SK-N-SH (cell line): ENCODE data around the gene FNDC3B. TPM values are rescaled to one million over a fixed set of nuclear protein-coding genes. Genes with fewer than 3 reads are reported as not detected.

ENCODE experiments used
- CTCF ChIA-PET: fragments of 300-600, 350-600 bp; formaldehyde crosslinking; extraction: SDS; loops from one replicate; lab custom pipeline; 2021; lab: Yijun Ruan, JAX
- POLR2A ChIA-PET: fragments of 350-600 bp; sonication (Branson Sonifier 250); formaldehyde crosslinking; extraction: SDS; loops from one replicate; lab custom pipeline; 2020; ENCODE audit warnings: antibody characterized with exemption, inconsistent platforms; lab: Yijun Ruan, JAX
- DNase-seq: peaks from one replicate; pipeline ENCODE4 v3.0.0; 2012
- H2AFZ ChIP-seq: fragments of 200-600 bp; sonication (generic); 2 replicates; pipeline ENCODE4 v1.8.1; 2016; ENCODE audit warnings: antibody characterized with exemption, mild to moderate bottlenecking, low read depth
- H3F3A ChIP-seq: fragments of 200-600 bp; sonication (generic); replicated peaks from 2 replicates; pipeline ENCODE3; 2016; ENCODE audit warnings: antibody characterized with exemption, mild to moderate bottlenecking; ENCODE audit not compliant: insufficient read depth
- H3K27ac ChIP-seq, 2 experiments: fragments of 200-500 bp in 1 of 2; fragments of 200-600 bp in 1 of 2; sonication (Bioruptor generic) in 1 of 2; sonication (generic), shearing (Covaris generic) in 1 of 2; 2 replicates each; pipeline versions ENCODE4 v1.5.1 to v1.6.1; 2014 to 2016; ENCODE audit warnings: low read depth in 2 of 2, inconsistent platforms in 1 of 2, low read length in 1 of 2, mild to moderate bottlenecking in 1 of 2, mixed read lengths in 1 of 2
- H3K27me3 ChIP-seq: fragments of 200-600 bp; sonication (generic), shearing (Covaris generic); 2 replicates; pipeline ENCODE4 v1.6.1; 2016; ENCODE audit warnings: mixed run types; ENCODE audit not compliant: insufficient read depth
- H3K36me3 ChIP-seq, 2 experiments: fragments of 200-500 bp in 1 of 2; fragments of 200-600 bp in 1 of 2; sonication (Bioruptor generic) in 1 of 2; sonication (generic) in 1 of 2; replicated peaks in 1 of 2; 2 replicates each; pipeline versions ENCODE3 to v1.5.1; 2014 to 2016; ENCODE audit warnings: low read length in 1 of 2, mild to moderate bottlenecking in 1 of 2; ENCODE audit not compliant: insufficient read depth in 2 of 2, control insufficient read depth in 1 of 2
- H3K4me1 ChIP-seq, 2 experiments: fragments of 200-500 bp in 1 of 2; fragments of 200-600 bp in 1 of 2; sonication (Bioruptor generic) in 1 of 2; sonication (generic), shearing (Covaris generic) in 1 of 2; 2 replicates each; pipeline versions ENCODE4 v1.5.1 to v1.6.1; 2014 to 2016; ENCODE audit warnings: low read depth in 1 of 2, low read length in 1 of 2, mixed run types in 1 of 2; ENCODE audit not compliant: insufficient read depth in 2 of 2, control insufficient read depth in 1 of 2
- H3K4me2 ChIP-seq: fragments of 200-600 bp; sonication (generic), shearing (Covaris generic); 2 replicates; pipeline ENCODE4 v1.6.1; 2017; ENCODE audit warnings: mixed run types
- H3K4me3 ChIP-seq, 2 experiments: fragments of 200-500 bp in 1 of 2; fragments of 200-600 bp in 1 of 2; sonication (Bioruptor generic) in 1 of 2; sonication (generic), shearing (Covaris generic) in 1 of 2; 2 replicates each; pipeline versions ENCODE4 v1.5.1 to v1.8.1; 2014 to 2016; ENCODE audit warnings: low read depth in 2 of 2, inconsistent platforms in 1 of 2, low read length in 1 of 2, mild to moderate bottlenecking in 1 of 2, mixed read lengths in 1 of 2, moderate library complexity in 1 of 2
- H3K79me2 ChIP-seq: fragments of 200-600 bp; sonication (generic); 2 replicates; pipeline ENCODE4 v1.8.1; 2017; ENCODE audit warnings: mild to moderate bottlenecking; ENCODE audit not compliant: insufficient read depth
- H3K9ac ChIP-seq: fragments of 200-600 bp; sonication (generic); 2 replicates; pipeline ENCODE4 v1.6.1; 2017; ENCODE audit warnings: mixed run types
- H3K9me2 ChIP-seq: fragments of 200-600 bp; sonication (generic); 2 replicates; pipeline ENCODE4 v1.6.1; 2017; ENCODE audit warnings: mixed run types
- H3K9me3 ChIP-seq: fragments of 200-600 bp; sonication (generic); 2 replicates; pipeline ENCODE4 v1.6.1; 2017; ENCODE audit warnings: mixed run types, mild to moderate bottlenecking, moderate library complexity
- H4K20me1 ChIP-seq: fragments of 200-600 bp; sonication (generic); 2 replicates; pipeline ENCODE4 v1.6.1; 2017; ENCODE audit warnings: mild to moderate bottlenecking, mixed run types; ENCODE audit not compliant: insufficient read depth
- FOXM1 ChIP-seq: IDR thresholded peaks from 2 replicates; pipeline ENCODE4 v1.4.0; 2012; ENCODE audit warnings: low read depth, mild to moderate bottlenecking
- MEF2A ChIP-seq: IDR thresholded peaks from 2 replicates; pipeline ENCODE4 v1.4.0; 2012; ENCODE audit warnings: low read depth, borderline replicate concordance
- NRF1 ChIP-seq: IDR thresholded peaks from 2 replicates; pipeline ENCODE4 v1.6.1; 2012; ENCODE audit warnings: low read depth, mild to moderate bottlenecking, low read length
- POLR2AphosphoS5 ChIP-seq: IDR thresholded peaks from 2 replicates; pipeline ENCODE4 v1.6.1; 2012; ENCODE audit warnings: low read depth, low read length
- RFX5 ChIP-seq: IDR thresholded peaks from 2 replicates; pipeline ENCODE4 v1.6.1; 2012; ENCODE audit warnings: mild to moderate bottlenecking, improper control_type of control experiment, low read length
- TCF12 ChIP-seq: IDR thresholded peaks from 2 replicates; pipeline ENCODE4 v1.4.0; 2012
- polyA plus RNA-seq, 3 experiments: library from polyadenylated mRNA; depleted of rRNA; stranded (reverse); fragments of >200 nt; gene quantifications; 2 replicates each; pipeline ENCODE4 v1.2.3, GENCODE V29; 2012
- TF ChIP-seq, protein P1 (sequence below): fragments of 200-600 bp; sonication (generic); IDR thresholded peaks from 2 replicates; pipeline ENCODE4 v1.6.1; 2017; ENCODE audit warnings: antibody characterized with exemption, mild to moderate bottlenecking, moderate library complexity
- TF ChIP-seq, protein P2 (sequence below): IDR thresholded peaks from 2 replicates; pipeline ENCODE4; 2012
- TF ChIP-seq, protein P3 (sequence below): fragments of 150-350 bp; IDR thresholded peaks from 2 replicates; pipeline ENCODE4 v1.6.1; 2016; ENCODE audit warnings: mild to moderate bottlenecking, low read depth, low read length
- TF ChIP-seq, protein P4 (sequence below): fragments of 150-350 bp; IDR thresholded peaks from 2 replicates; pipeline ENCODE4 v1.6.1; 2017; ENCODE audit warnings: antibody characterized with exemption, low read length, low read depth, borderline replicate concordance
- TF ChIP-seq, protein P5 (sequence below): IDR thresholded peaks from 2 replicates; pipeline ENCODE4 v1.4.0; 2012; ENCODE audit warnings: low read depth, borderline replicate concordance

FNDC3B gene
- polyA plus RNA-seq, 1 of the 3 experiments (the other 2 are of a cell fraction): 10.4 TPM

DNA sequence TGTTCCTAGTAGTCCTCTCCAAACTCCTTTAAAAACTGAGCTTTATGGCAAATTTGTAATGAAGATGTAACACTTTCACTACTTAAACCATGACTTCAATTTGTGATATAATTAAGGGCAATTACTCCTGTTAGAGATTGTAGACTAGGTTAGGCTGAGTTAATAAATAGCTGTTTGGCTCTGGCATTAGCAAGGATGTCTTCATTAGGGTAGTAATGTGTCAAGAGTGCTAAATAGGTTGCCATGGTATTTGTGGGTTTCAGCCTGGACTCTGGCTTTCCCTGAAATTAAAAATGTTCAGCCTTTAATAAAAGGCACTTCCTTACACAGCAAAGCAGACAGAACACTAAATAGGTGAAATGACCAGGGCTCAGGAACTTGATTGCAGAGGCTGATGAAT, 337.0 kb downstream of the FNDC3B start:
- peaks cover 6% of the 10 kb centered on the region for H3F3A ChIP-seq
- H3K36me3 ChIP-seq: peaks cover 56 to 63% of the 10 kb centered on the region in 2 experiments
- H3K4me1 ChIP-seq: peaks cover 0 to 5% of the 10 kb centered on the region in 2 experiments; a peak in 1 of 4 replicates
- no peak overlapping the region for H2AFZ ChIP-seq
- H3K9me3 ChIP-seq: no peaks in the 10 kb centered on the region
- H3K9ac ChIP-seq: no peak overlapping the region
- no peaks in the 10 kb centered on the region for H3K9me2 ChIP-seq
- H3K79me2 ChIP-seq: peaks cover 5% of the 10 kb centered on the region; the same call in 1 of the 2 replicates
- no peak overlapping the region for H3K4me2 ChIP-seq
- no peaks in the 10 kb centered on the region for H4K20me1 ChIP-seq
- no peak overlapping the region for H3K4me3 ChIP-seq
- H3K27me3 ChIP-seq: no peaks in the 10 kb centered on the region
- DNase-seq: no peak
- TF ChIP-seq, protein P1, sequence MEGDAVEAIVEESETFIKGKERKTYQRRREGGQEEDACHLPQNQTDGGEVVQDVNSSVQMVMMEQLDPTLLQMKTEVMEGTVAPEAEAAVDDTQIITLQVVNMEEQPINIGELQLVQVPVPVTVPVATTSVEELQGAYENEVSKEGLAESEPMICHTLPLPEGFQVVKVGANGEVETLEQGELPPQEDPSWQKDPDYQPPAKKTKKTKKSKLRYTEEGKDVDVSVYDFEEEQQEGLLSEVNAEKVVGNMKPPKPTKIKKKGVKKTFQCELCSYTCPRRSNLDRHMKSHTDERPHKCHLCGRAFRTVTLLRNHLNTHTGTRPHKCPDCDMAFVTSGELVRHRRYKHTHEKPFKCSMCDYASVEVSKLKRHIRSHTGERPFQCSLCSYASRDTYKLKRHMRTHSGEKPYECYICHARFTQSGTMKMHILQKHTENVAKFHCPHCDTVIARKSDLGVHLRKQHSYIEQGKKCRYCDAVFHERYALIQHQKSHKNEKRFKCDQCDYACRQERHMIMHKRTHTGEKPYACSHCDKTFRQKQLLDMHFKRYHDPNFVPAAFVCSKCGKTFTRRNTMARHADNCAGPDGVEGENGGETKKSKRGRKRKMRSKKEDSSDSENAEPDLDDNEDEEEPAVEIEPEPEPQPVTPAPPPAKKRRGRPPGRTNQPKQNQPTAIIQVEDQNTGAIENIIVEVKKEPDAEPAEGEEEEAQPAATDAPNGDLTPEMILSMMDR: no peak
- TF ChIP-seq POLR2AphosphoS5 (no peak), TCF12 (no peak), RFX5 (no peak), MEF2A (no peak), FOXM1 (no peak), NRF1 (no peak)
- TF ChIP-seq, protein P2, sequence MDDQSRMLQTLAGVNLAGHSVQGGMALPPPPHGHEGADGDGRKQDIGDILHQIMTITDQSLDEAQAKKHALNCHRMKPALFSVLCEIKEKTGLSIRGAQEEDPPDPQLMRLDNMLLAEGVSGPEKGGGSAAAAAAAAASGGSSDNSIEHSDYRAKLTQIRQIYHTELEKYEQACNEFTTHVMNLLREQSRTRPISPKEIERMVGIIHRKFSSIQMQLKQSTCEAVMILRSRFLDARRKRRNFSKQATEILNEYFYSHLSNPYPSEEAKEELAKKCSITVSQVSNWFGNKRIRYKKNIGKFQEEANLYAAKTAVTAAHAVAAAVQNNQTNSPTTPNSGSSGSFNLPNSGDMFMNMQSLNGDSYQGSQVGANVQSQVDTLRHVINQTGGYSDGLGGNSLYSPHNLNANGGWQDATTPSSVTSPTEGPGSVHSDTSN: no peak
- TF ChIP-seq, protein P3, sequence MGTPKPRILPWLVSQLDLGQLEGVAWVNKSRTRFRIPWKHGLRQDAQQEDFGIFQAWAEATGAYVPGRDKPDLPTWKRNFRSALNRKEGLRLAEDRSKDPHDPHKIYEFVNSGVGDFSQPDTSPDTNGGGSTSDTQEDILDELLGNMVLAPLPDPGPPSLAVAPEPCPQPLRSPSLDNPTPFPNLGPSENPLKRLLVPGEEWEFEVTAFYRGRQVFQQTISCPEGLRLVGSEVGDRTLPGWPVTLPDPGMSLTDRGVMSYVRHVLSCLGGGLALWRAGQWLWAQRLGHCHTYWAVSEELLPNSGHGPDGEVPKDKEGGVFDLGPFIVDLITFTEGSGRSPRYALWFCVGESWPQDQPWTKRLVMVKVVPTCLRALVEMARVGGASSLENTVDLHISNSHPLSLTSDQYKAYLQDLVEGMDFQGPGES: no peak
- TF ChIP-seq, protein P4, sequence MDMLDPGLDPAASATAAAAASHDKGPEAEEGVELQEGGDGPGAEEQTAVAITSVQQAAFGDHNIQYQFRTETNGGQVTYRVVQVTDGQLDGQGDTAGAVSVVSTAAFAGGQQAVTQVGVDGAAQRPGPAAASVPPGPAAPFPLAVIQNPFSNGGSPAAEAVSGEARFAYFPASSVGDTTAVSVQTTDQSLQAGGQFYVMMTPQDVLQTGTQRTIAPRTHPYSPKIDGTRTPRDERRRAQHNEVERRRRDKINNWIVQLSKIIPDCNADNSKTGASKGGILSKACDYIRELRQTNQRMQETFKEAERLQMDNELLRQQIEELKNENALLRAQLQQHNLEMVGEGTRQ: no peak
- TF ChIP-seq, protein P5, sequence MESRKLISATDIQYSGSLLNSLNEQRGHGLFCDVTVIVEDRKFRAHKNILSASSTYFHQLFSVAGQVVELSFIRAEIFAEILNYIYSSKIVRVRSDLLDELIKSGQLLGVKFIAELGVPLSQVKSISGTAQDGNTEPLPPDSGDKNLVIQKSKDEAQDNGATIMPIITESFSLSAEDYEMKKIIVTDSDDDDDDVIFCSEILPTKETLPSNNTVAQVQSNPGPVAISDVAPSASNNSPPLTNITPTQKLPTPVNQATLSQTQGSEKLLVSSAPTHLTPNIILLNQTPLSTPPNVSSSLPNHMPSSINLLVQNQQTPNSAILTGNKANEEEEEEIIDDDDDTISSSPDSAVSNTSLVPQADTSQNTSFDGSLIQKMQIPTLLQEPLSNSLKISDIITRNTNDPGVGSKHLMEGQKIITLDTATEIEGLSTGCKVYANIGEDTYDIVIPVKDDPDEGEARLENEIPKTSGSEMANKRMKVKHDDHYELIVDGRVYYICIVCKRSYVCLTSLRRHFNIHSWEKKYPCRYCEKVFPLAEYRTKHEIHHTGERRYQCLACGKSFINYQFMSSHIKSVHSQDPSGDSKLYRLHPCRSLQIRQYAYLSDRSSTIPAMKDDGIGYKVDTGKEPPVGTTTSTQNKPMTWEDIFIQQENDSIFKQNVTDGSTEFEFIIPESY: no peak
- H3K27ac ChIP-seq: no peak overlapping the region
- ChIA-PET POLR2A (interaction anchor here (0.5 kb wide), 1 partner anchor 865 kb away, joined by 3 read pairs; no protein-coding TSS in a partner anchor), CTCF (no interaction called here)
